Astrocyte (in vitro differentiated cells and primary cell): ENCODE measurements around the gene NECTIN1.

ENCODE experiments used
- CTCF ChIP-seq: IDR thresholded peaks from 2 replicates; pipeline ENCODE4 v1.5.1; 2011; ENCODE audit warnings: low read depth, mild to moderate bottlenecking, inconsistent platforms, low read length, moderate library complexity; ENCODE audit not compliant: insufficient read depth
- EZH2 ChIP-seq: IDR thresholded peaks from 2 replicates; pipeline ENCODE4 v1.6.1; 2012; ENCODE audit warnings: mild to moderate bottlenecking, low read length, inconsistent platforms; ENCODE audit not compliant: insufficient read depth

- TF ChIP-seq CTCF (no peak), EZH2 (no peak)
Observed at GRCh38 chr11:119722281-119722794, 6.7 kb downstream of the NECTIN1 start.
